ENCODE results near the gene NOX3. TPM values are rescaled to one million over a fixed set of nuclear protein-coding genes. Genes with fewer than 3 reads are reported as not detected.

NOX3 gene
- polyA plus RNA-seq, 1 donor from 2014 or later = 0.11 TPM

GRCh38 chr6:155382338-155382685, 73.3 kb downstream of the NOX3 start:
- H3K9me3 ChIP-seq (ENCODE audit: low read length) = no peaks in the 10 kb centered on the region
- H3K27me3 ChIP-seq (ENCODE audit: insufficient read depth, low read depth, low read length) = no peaks in the 10 kb centered on the region
- no peak overlapping the region for H3K4me3 ChIP-seq (ENCODE audit: low read length)
- no peak overlapping the region for H3K9ac ChIP-seq (ENCODE audit: low read length)
- H3K9me2 ChIP-seq (ENCODE audit: insufficient read depth, low read length) = no peaks in the 10 kb centered on the region
- no peak overlapping the region for H3K27ac ChIP-seq (ENCODE audit: low read length)
- H4K20me1 ChIP-seq (ENCODE audit: insufficient read depth) = no peaks in the 10 kb centered on the region
- no peaks in the 10 kb centered on the region for H3K36me3 ChIP-seq (ENCODE audit: insufficient read depth, low read length)
- no peak overlapping the region for H2AFZ ChIP-seq (ENCODE audit: low read depth, low read length)
- H3K79me2 ChIP-seq (replicated peaks; ENCODE audit: insufficient read depth, low read length) = no peaks in the 10 kb centered on the region
- H3F3A ChIP-seq (ENCODE audit: insufficient read depth, low read length, poor library complexity, severe bottlenecking) = no peaks in the 10 kb centered on the region
- no peak overlapping the region for H3K4me2 ChIP-seq (ENCODE audit: low read length)
- TF ChIP-seq TAF1 (IDR thresholded peaks at IDR 0.05; ENCODE audit: low read depth) = no peak
- no peak for TF ChIP-seq SMC3 (conservative IDR thresholded peaks at IDR 0.05; ENCODE audit: poor library complexity)
- no peak for TF ChIP-seq EZH2 (IDR thresholded peaks at IDR 0.05; ENCODE audit: borderline replicate concordance, insufficient read depth, low read length, poor library complexity, severe bottlenecking)
- TF ChIP-seq REST (IDR thresholded peaks at IDR 0.05; ENCODE audit: borderline replicate concordance) = no peak
- no peak for TF ChIP-seq EP300 (conservative IDR thresholded peaks at IDR 0.05; ENCODE audit: poor library complexity, severe bottlenecking)
- no peak for TF ChIP-seq POLR2AphosphoS5 (IDR thresholded peaks at IDR 0.05)
- no peak for TF ChIP-seq CTCF (IDR thresholded peaks at IDR 0.05; ENCODE audit: poor library complexity, severe bottlenecking)
- TF ChIP-seq RAD21 (conservative IDR thresholded peaks at IDR 0.05) = no peak
- TF ChIP-seq MXI1 (conservative IDR thresholded peaks at IDR 0.05; ENCODE audit: poor library complexity, severe bottlenecking) = no peak

GRCh38 chr6:155381673-155382337, 73.8 kb downstream of the NOX3 start:
- Histone ChIP-seq H3F3A (ENCODE audit: insufficient read depth, low read length, poor library complexity, severe bottlenecking) (no peaks in the 10 kb centered on the region), H4K20me1 (ENCODE audit: insufficient read depth) (no peaks in the 10 kb centered on the region), H2AFZ (ENCODE audit: low read depth, low read length) (no peak overlapping the region), H3K9me2 (ENCODE audit: insufficient read depth, low read length) (no peaks in the 10 kb centered on the region), H3K27ac (ENCODE audit: low read length) (no peak overlapping the region), H3K79me2 (replicated peaks; ENCODE audit: insufficient read depth, low read length) (no peaks in the 10 kb centered on the region), H3K4me2 (ENCODE audit: low read length) (no peak overlapping the region), H3K9me3 (ENCODE audit: low read length) (no peaks in the 10 kb centered on the region), H3K4me3 (ENCODE audit: low read length) (no peak overlapping the region), H3K36me3 (ENCODE audit: insufficient read depth, low read length) (no peaks in the 10 kb centered on the region), H3K27me3 (ENCODE audit: insufficient read depth, low read depth, low read length) (no peaks in the 10 kb centered on the region), H3K9ac (ENCODE audit: low read length) (no peak overlapping the region)
- TF ChIP-seq SMC3 (conservative IDR thresholded peaks at IDR 0.05; ENCODE audit: poor library complexity) (no peak), EP300 (conservative IDR thresholded peaks at IDR 0.05; ENCODE audit: poor library complexity, severe bottlenecking) (no peak), MXI1 (conservative IDR thresholded peaks at IDR 0.05; ENCODE audit: poor library complexity, severe bottlenecking) (no peak), EZH2 (IDR thresholded peaks at IDR 0.05; ENCODE audit: borderline replicate concordance, insufficient read depth, low read length, poor library complexity, severe bottlenecking) (no peak), POLR2AphosphoS5 (IDR thresholded peaks at IDR 0.05) (no peak), RAD21 (conservative IDR thresholded peaks at IDR 0.05) (no peak), TAF1 (IDR thresholded peaks at IDR 0.05; ENCODE audit: low read depth) (no peak), REST (IDR thresholded peaks at IDR 0.05; ENCODE audit: borderline replicate concordance) (no peak), CTCF (IDR thresholded peaks at IDR 0.05; ENCODE audit: poor library complexity, severe bottlenecking) (no peak)

Measured in neural cell (in vitro differentiated cells).